HuH-7 (cell line): Measurements from ENCODE around the gene CENPP.

Source experiments
- DNase-seq: peaks from one replicate; pipeline ENCODE4 v3.0.0; 2011; ENCODE audit warnings: low spot score

CENPP gene

GRCh38 chr9:92508018-92508820, 182.5 kb downstream of the CENPP start:
- no peak for DNase-seq

DNA sequence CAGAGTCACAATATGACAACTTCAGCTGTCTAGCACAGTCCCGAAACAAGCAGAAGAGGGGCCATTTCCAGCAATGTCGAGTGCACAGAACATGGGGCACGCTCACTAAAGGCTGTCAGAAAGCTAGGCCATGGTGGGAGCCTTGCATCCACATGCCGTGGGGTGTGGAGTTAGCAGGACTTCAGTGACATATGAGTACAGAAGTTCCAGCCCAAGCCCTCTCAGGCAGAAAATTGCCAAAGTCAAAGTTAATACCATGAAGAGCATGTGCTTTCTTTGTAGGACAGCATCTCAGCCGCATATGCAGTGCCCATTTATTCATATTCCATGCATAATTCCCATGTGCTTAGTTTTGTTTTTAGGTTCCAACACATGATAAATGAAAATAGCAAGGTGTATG, 183.3 kb downstream of the CENPP start:
- no peak for DNase-seq

DNA sequence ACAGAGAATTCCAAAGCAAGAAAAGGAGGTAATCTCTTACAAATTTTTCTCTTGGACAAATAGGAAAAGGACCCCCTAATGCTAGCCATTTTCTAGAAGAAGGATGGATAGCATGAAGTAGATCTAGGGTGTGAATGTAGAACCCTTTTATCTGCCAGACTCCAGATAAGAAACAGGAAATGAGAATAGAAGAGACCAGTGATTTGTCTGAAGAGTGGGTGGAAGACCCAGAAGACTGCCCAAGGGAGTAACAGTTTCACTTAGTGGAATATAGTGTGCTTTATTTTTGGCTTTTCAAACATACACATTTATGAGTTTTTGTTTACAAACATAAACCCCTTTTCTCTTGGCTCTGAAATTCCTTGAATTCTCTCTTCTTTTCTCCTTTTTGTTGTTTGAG, 185.0 kb downstream of the CENPP start:
- DNase-seq: no peak

GRCh38 chr9:92512622-92513021, 186.9 kb downstream of the CENPP start:
- DNase-seq: no peak

DNA sequence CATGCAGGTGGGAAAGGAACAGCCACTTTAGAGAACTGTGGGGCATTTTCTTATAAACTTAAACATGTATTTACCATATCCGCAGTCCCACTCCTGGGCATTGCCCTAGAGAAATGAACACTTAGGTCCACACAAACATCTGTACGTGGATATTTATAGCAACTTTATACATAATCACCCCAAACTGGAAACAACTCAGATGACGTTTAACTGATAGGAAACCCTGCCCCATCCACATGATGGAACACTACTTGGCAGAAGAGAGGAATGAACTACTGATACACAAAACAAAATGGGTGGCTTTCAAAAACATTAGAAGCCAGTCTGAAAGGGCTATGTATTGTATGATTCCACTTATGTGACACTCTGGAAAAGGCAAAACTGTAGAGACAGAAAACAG, 187.6 kb downstream of the CENPP start:
- DNase-seq: no peak

- DNase-seq: no peak
Measured at GRCh38 chr9:92514635-92515034, 188.9 kb downstream of the CENPP start.

- DNase-seq: no peak
Measured at GRCh38 chr9:92516521-92516920, 190.8 kb downstream of the CENPP start.

DNA sequence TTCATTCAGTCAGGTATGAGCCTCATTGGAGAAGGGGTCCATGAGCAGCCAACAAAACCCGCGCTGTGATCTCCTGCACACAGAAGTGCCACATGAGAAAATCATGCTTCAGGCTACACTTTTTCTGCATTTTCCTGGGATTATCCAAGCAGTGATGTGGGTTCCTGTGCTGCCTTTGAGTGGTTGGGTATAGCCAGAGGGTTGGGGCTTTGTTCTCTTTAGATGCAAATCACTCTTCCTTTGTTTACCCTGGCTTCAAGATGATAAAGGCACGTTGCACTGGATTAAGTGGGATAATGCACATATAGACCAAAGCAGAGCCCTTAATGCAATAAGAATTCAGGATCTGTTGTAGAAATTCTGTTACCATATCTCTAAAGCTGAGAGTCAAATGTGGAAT, 191.3 kb downstream of the CENPP start:
- no peak for DNase-seq

DNA sequence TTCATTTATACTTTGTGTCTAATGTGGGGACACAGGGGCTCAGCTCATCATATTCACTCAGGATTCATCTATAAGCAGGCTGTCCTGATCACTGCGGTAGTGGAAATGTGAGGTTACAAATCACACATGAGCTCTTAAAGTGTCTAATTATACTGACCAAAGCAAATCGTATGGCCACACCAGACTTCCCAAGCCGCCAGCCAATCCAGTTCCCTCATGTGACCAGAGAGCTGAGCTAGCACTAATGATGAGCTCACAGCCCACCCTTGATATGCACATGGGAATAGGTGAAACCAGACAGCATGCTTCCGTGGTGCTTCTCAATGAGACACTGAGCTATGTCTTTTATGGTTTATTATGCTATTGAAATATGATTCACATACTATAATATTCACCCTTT, 192.4 kb downstream of the CENPP start:
- no peak for DNase-seq

- no peak for DNase-seq
Measured at GRCh38 chr9:92520837-92521236, 195.1 kb downstream of the CENPP start.

- no peak for DNase-seq
Measured at GRCh38 chr9:92522983-92523970, 197.5 kb downstream of the CENPP start.

DNA sequence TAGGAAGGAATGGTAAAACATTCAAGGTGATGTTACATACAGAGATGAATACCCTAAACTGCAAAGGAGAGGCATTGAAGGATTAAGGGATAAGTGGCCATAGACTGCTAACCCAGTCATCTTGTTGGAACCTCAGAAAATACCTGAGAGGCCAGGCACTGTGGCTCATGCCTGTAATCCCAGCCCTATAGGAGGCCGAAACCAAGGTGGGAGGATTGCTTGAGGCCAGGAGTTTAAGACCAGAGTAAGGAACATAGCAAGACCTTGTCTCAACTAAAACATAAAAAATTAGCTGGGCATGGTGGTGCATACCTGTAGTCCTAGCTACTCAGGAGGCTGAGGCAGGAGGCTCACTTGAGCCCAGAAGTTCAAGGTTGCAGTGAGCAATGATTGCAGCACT, 199.1 kb downstream of the CENPP start:
- no peak for DNase-seq

GRCh38 chr9:92525306-92525705, 199.6 kb downstream of the CENPP start:
- no peak for DNase-seq

GRCh38 chr9:92527291-92527828, 201.6 kb downstream of the CENPP start:
- no peak for DNase-seq

DNA sequence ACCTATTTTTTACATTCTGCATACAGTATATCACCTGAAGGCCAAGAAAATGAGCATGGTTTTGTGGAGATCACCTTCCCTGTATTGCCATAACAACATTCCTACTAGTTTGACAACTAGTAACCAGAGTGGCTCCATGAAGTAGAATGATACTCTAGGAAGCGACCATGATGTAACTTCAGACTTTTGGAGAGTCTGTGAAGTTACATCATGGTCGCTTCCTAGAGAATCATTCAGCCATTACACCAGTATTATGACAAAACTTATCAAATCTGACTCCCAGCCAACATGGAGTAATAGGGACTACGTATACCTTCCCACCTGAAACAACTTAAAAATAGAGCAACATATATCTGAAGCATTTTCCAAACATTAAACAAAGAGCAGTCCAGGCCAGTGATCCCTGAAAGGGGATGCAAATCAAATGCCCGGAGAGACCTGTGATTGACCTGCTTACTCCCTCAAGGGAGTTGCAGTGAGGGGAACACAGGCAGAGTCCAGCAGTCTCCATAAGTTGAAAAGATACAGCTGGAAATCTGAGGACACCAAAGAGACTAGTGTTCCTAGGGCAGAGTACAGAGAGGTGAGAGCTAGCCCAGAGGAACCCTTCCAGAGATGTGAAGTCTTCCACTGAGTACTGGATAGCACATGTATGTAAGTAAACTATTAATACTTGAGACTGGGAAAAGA, 202.2 kb downstream of the CENPP start:
- DNase-seq: no peak

DNA sequence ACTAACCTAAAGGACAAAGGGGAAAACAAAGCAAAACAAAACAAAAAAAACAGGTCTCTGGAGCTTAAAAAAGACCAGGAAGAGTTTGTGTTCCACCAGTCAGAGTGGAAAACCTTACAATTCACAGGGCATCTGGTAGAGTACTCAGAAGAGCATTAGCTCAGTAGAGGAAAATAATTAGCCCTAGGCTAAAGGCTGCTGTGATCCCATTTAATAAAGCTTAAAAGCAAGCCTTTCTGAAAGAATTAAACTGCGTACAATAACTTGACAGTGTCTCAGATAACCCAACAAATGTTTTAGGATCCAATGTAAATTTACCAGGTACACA, 202.7 kb downstream of the CENPP start:
- DNase-seq: no peak

- DNase-seq: no peak
Measured at GRCh38 chr9:92529124-92529523, 203.4 kb downstream of the CENPP start.

DNA sequence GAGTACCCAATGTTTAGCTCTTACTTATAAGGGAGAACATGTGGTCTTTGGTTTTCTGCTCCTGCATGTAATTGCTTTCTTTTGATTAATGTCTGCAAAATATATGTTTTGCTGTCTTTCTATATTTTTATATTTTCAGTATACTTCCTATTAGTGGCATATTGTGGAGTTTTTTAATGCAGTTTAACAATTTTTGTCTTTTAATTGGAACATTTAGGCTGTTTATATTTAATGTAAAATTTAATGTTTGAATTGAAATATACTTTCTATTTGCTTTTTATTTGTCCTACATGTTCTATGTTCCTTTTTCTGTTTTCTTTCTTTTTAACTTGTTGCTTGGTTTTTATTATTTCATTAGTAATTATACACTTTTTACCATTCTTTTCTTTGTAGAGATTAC, 205.1 kb downstream of the CENPP start:
- DNase-seq: no peak

DNA sequence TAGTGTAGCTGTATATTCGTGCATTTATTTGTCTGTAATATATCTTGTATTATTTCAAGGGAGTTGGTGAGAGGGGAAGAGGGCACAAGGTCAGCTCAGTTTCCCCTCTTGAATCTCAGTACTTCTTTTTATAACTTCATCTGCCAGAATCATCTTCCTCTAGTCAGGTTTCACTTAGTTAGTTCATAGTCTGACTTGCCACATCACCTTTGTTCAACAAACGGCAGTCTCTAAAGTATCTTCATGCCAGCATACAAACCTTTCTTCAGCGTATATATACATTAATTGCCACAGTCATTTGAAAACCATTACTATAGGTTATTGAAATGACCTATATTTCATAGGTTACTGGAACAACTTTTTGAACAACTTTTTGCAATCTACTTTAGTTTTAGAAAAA, 208.5 kb downstream of the CENPP start:
- no peak for DNase-seq

GRCh38 chr9:92534674-92535073, 208.9 kb downstream of the CENPP start:
- DNase-seq: no peak

DNA sequence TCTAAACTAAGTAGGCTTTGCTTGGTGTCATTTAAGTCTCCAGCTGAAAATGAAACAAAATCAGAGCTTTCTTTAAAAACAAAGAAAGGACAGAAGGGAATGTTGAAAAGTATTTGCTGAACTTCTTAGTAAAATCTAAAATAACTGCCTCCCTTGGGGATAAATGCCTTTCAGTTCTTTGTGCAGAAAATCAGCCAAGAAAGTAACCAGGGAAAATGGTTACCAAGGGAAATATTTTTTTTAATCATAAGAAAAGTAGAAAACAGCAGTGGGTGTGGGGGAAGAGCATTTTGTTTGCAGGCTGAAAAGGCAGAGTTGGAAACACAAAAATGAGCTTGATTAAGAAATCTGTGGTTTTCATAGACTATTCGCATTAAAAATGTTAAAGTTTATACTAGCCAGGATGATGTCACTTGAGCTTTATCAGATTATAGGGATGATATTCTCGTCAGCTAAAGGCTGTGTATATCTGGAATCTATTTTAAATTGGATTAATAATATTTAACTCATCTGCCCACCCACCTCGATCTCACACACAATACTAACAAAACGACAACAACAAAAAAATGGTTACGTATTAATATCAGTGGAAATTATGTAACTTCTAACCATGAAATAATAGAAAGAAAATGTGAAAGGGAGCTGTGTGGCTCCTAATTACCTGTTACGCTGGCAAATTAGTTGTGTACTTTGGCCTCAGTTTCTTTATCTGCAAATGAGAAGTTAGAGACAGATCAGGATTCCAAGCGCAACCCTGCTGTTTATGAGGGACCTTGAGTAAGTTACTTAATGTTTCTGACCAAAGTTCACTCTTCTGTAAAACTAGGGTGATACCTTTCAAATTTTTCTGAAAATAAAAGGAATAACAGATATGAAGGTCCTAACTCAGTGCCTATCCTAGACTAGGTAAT, 210.4 kb downstream of the CENPP start, which contains the start of gene ECM2:
Gene ECM2, minus strand, starts transcription at position 51 of the 911 bp plus-strand sequence. CDS start 13,124 bp downstream, outside the sequence.
- DNase-seq: no peak
